Jurkat, Clone E6-1 (cell line): ENCODE results near the gene SOBP.

Experiments used
- DNase-seq: peaks from one replicate; pipeline ENCODE4 v3.0.0-alpha.2; 2011; ENCODE audit warnings: low read depth, low spot score
- H3K4me3 ChIP-seq: 2 replicates; pipeline ENCODE4 v1.5.1; 2011; ENCODE audit warnings: mild to moderate bottlenecking, low read length, control low read depth, moderate library complexity

The SOBP gene

GRCh38 chr6:107689951-107690642, 200.2 kb downstream of the SOBP start:
- DNase-seq: no peak
- H3K4me3 ChIP-seq: no peak overlapping the region

- no peak for DNase-seq
- H3K4me3 ChIP-seq: no peak overlapping the region
Observed at GRCh38 chr6:107690643-107691061, 200.7 kb downstream of the SOBP start.

GRCh38 chr6:107691062-107691751, 201.3 kb downstream of the SOBP start:
- DNase-seq: no peak

GRCh38 chr6:107692351-107692750, 202.4 kb downstream of the SOBP start:
- H3K4me3 ChIP-seq: no peak overlapping the region
- no peak for DNase-seq

More at GRCh38 chr6:107691062-107691751, 201.3 kb downstream of the SOBP start:
- no peak overlapping the region for H3K4me3 ChIP-seq

- DNase-seq: no peak
- H3K4me3 ChIP-seq: no peak overlapping the region
Observed at GRCh38 chr6:107695061-107695720, 205.3 kb downstream of the SOBP start.

- H3K4me3 ChIP-seq: no peak overlapping the region
- no peak for DNase-seq
Observed at GRCh38 chr6:107697682-107698081, 207.8 kb downstream of the SOBP start.

GRCh38 chr6:107698146-107698545, 208.2 kb downstream of the SOBP start:
- H3K4me3 ChIP-seq: no peak overlapping the region
- DNase-seq: no peak

- no peak for DNase-seq
- no peak overlapping the region for H3K4me3 ChIP-seq
Observed at GRCh38 chr6:107699254-107699653, 209.3 kb downstream of the SOBP start.

- DNase-seq: no peak
- H3K4me3 ChIP-seq: no peak overlapping the region
Observed at GRCh38 chr6:107699697-107700325, 209.9 kb downstream of the SOBP start.

GRCh38 chr6:107703606-107704005, 213.7 kb downstream of the SOBP start:
- no peak overlapping the region for H3K4me3 ChIP-seq
- DNase-seq: no peak

- H3K4me3 ChIP-seq: no peak overlapping the region
- DNase-seq: peak; percentile 49
Observed at GRCh38 chr6:107704347-107705013, 214.6 kb downstream of the SOBP start.

- DNase-seq: no peak
- no peak overlapping the region for H3K4me3 ChIP-seq
Observed at GRCh38 chr6:107706516-107707115, 216.7 kb downstream of the SOBP start.

GRCh38 chr6:107707346-107708275, 217.7 kb downstream of the SOBP start:
- H3K4me3 ChIP-seq: no peak overlapping the region
- DNase-seq: no peak

- no peak for DNase-seq
Observed at GRCh38 chr6:107708435-107708834, 218.5 kb downstream of the SOBP start.

GRCh38 chr6:107709341-107709740, 219.4 kb downstream of the SOBP start:
- no peak for DNase-seq
- H3K4me3 ChIP-seq: no peak overlapping the region

More at GRCh38 chr6:107708435-107708834, 218.5 kb downstream of the SOBP start:
- no peak overlapping the region for H3K4me3 ChIP-seq
